HepG2 (cell line): ENCODE data around the gene LIFR. TPM values are rescaled to one million over a fixed set of nuclear protein-coding genes. Genes with fewer than 3 reads are reported as not detected.

Experiments
- ATAC-seq: fragments of 200-7000 bp; cut with Tn5 transposase; 3 replicates; pipeline ENCODE4 v1.9.1; 2020; ENCODE audit warnings: mild to moderate bottlenecking, moderate library complexity
- BruUV-seq: library from RNA; stranded (reverse); fragments of 400-500 nt; replicated peaks from 2 replicates; lab custom pipeline; 2021; lab: Mats Ljungman, UMichigan
- CTCF ChIA-PET: fragments of 300-600 bp; formaldehyde crosslinking; extraction: SDS; loops from one replicate; lab custom pipeline; 2021; ENCODE audit warnings: low total read pairs, inconsistent platforms, low intra/inter-chr PET ratio; lab: Yijun Ruan, JAX
- POLR2A ChIA-PET: fragments of 350-600 bp; sonication (Branson Sonifier 250); formaldehyde crosslinking; loops from one replicate; lab custom pipeline; 2020; ENCODE audit warnings: antibody characterized with exemption, inconsistent platforms; lab: Yijun Ruan, JAX
- DNase-seq: peaks from one replicate; pipeline ENCODE4 v3.0.0-alpha.2; 2015; ENCODE audit warnings: low spot score
- FAIRE-seq: peaks from 3 replicates; lab custom pipeline; 2011; peaks lifted over from hg19 to GRCh38; lab: Jason Lieb, UNC
- H2AFZ ChIP-seq: one replicate; pipeline ENCODE4 v1.6.1; 2011; ENCODE audit warnings: low read length, inconsistent platforms
- H3K27ac ChIP-seq: fragments of 300-600 bp; 3 replicates; pipeline ENCODE4 v1.8.0; 2011; ENCODE audit warnings: mixed run types, mild to moderate bottlenecking, mixed read lengths, low read length, inconsistent platforms; ENCODE audit not compliant: insufficient read depth; ENCODE audit errors: extremely low read length
- H3K27me3 ChIP-seq, 2 experiments: fragments of 200-600 bp in 1 of 2; 2 replicates in 1 of 2; 3 replicates in 1 of 2; pipeline versions ENCODE4 v1.6.0 to v1.8.0; 2011; ENCODE audit warnings: low read length in 2 of 2, mild to moderate bottlenecking in 2 of 2, moderate library complexity in 2 of 2, inconsistent platforms in 1 of 2; ENCODE audit not compliant: insufficient read depth in 2 of 2, control insufficient read depth in 1 of 2
- H3K36me3 ChIP-seq, 2 experiments: fragments of 200-600 bp in 1 of 2; replicated peaks in 1 of 2; 2 replicates in 1 of 2; 3 replicates in 1 of 2; pipeline versions ENCODE4 v1.5.1 to v1.8.0; 2011; ENCODE audit warnings: low read length in 2 of 2, inconsistent platforms in 1 of 2; ENCODE audit not compliant: insufficient read depth in 2 of 2, control insufficient read depth in 1 of 2
- H3K4me1 ChIP-seq: 2 replicates; pipeline ENCODE4 v1.5.1; 2012; ENCODE audit warnings: low read length, inconsistent platforms; ENCODE audit not compliant: insufficient read depth
- H3K4me2 ChIP-seq: 2 replicates; pipeline ENCODE4 v1.6.0; 2011; ENCODE audit warnings: low read depth, low read length, inconsistent platforms
- H3K4me3 ChIP-seq, 3 experiments: fragments of 200-600 bp in 1 of 3; sonication (generic), shearing (Covaris generic) in 1 of 3; replicated peaks in 1 of 3; 2 replicates each; pipeline ENCODE4 v1.5.1; 2011 to 2016; ENCODE audit warnings: low read length in 3 of 3, inconsistent platforms in 2 of 3, low read depth in 2 of 3, mild to moderate bottlenecking in 2 of 3, control low read depth in 1 of 3, mixed read lengths in 1 of 3; ENCODE audit not compliant: insufficient read depth in 1 of 3
- H3K79me2 ChIP-seq: one replicate; pipeline ENCODE4 v1.6.1; 2011; ENCODE audit warnings: low read length, inconsistent platforms; ENCODE audit not compliant: insufficient read depth
- H3K9ac ChIP-seq: 2 replicates; pipeline ENCODE4 v1.6.0; 2011; ENCODE audit warnings: mild to moderate bottlenecking, low read depth, low read length, inconsistent platforms; ENCODE audit not compliant: insufficient read depth
- H3K9me3 ChIP-seq: 2 replicates; pipeline ENCODE4 v1.5.1; 2012; ENCODE audit warnings: mild to moderate bottlenecking, low read length
- H4K20me1 ChIP-seq: 2 replicates; pipeline ENCODE4 v1.6.0; 2011; ENCODE audit warnings: inconsistent platforms, mild to moderate bottlenecking, low read length, moderate library complexity; ENCODE audit not compliant: insufficient read depth
- CEBPB ChIP-seq: IDR thresholded peaks from 2 replicates; pipeline ENCODE4 v1.6.1; 2011; ENCODE audit warnings: low read depth, low read length, improper control_type of control experiment, borderline replicate concordance
- CENPBD1 ChIP-seq: sonication (generic); formaldehyde crosslinking; IDR thresholded peaks from 2 replicates; pipeline ENCODE4 v1.8.0; 2022; ENCODE audit warnings: missing genetic modification reagents, low read depth, mild to moderate bottlenecking, borderline replicate concordance
- PBX3 ChIP-seq: sonication (generic); formaldehyde crosslinking; IDR thresholded peaks from 2 replicates; pipeline ENCODE4 v1.8.1; 2023; ENCODE audit warnings: missing genetic modification reagents, inconsistent platforms, borderline replicate concordance
- PPARG ChIP-seq: conservative IDR thresholded peaks from 2 replicates; pipeline ENCODE4 v1.6.1; 2016; ENCODE audit warnings: missing biosample characterization, missing genetic modification reagents
- SCMH1 ChIP-seq: sonication (generic); formaldehyde crosslinking; IDR thresholded peaks from 2 replicates; pipeline ENCODE4 v1.9.0; 2021; ENCODE audit warnings: missing genetic modification reagents, mild to moderate bottlenecking, borderline replicate concordance
- ZNF431 ChIP-seq: sonication (generic); formaldehyde crosslinking; IDR thresholded peaks from 2 replicates; pipeline ENCODE4 v1.9.0; 2022; ENCODE audit warnings: missing genetic modification reagents, low read depth, mild to moderate bottlenecking, borderline replicate concordance
- ZNF512B ChIP-seq: sonication (generic); formaldehyde crosslinking; IDR thresholded peaks from 2 replicates; pipeline ENCODE4 v1.5.1; 2020; ENCODE audit warnings: missing genetic modification reagents, mild to moderate bottlenecking, borderline replicate concordance
- ZNF572 ChIP-seq: sonication (generic); formaldehyde crosslinking; IDR thresholded peaks from 2 replicates; pipeline ENCODE4 v1.5.1; 2020; ENCODE audit warnings: mild to moderate bottlenecking, missing genetic modification reagents
- ZNF775 ChIP-seq: sonication (generic); formaldehyde crosslinking; IDR thresholded peaks from 2 replicates; pipeline ENCODE4 v1.4.0; 2020; ENCODE audit warnings: missing genetic modification reagents, mild to moderate bottlenecking, moderate library complexity, borderline replicate concordance
- ZNF839 ChIP-seq: sonication (generic); formaldehyde crosslinking; IDR thresholded peaks from 2 replicates; pipeline ENCODE4 v1.4.0; 2020; ENCODE audit warnings: missing genetic modification reagents, mild to moderate bottlenecking, borderline replicate concordance
- ZNF878 ChIP-seq: sonication (generic); formaldehyde crosslinking; IDR thresholded peaks from 2 replicates; pipeline ENCODE4 v1.8.1; 2023; ENCODE audit warnings: mild to moderate bottlenecking, missing genetic modification reagents, moderate library complexity
- WGBS: methylation state at CpG from one replicate; pipeline ENCODE4 v1.1.6; 2017; ENCODE audit warnings: low lambda C conversion rate; 5-methylcytosine and 5-hydroxymethylcytosine counted together
- in situ Hi-C: cut with HindIII; loops from 2 replicates; pipeline ENCODE4 v1.10.0; 2017; ENCODE audit warnings: low pct_unique_long_range_greater_than_20kb; ENCODE audit not compliant: extremely low pct_ligation_motif_present
- intact Hi-C: fragments of 100-400 bp; cut with micrococcal nuclease; formaldehyde crosslinking; loops from one replicate; pipeline ENCODE4 v1.10.0; 2022; ENCODE audit not compliant: unreplicated experiment
- polyA plus RNA-seq, 8 experiments: library from polyadenylated mRNA; depleted of rRNA in 3 of 8; stranded (reverse) in 7 of 8; unstranded in 1 of 8; fragments of >200 nt; fragmentation: Illumina TruSeq in 4 of 8; extraction: Trizol in 4 of 8; gene quantifications; 2 replicates each; pipeline versions ENCODE4 v1.2.1 to v1.2.3, GENCODE V29; 2011 to 2016; ENCODE audit warnings: low read depth in 4 of 8, missing spikeins in 1 of 8, mixed read lengths in 1 of 8; ENCODE audit not compliant: insufficient read depth in 1 of 8
- total RNA-seq, 5 experiments: library from RNA; depleted of rRNA; stranded (reverse); fragments of >200 nt; fragmentation: Illumina TruSeq; extraction: Trizol; gene quantifications; 2 replicates each; pipeline ENCODE4 v1.2.3, GENCODE V29; 2016; ENCODE audit warnings: low read depth in 1 of 5

Gene LIFR
- total and polyA plus RNA-seq, 2 of the 13 experiments (the other 11 are each of a cell fraction or from before 2014, with no cell fraction given) = 6.3 to 25.2 TPM

- TF ChIP-seq PBX3 = no peak
- TF ChIP-seq SCMH1 (CRISPR knock-in tag) = no peak
- no peak for TF ChIP-seq ZNF431
These were observed 18.3 kb downstream of the LIFR start (continued) for GRCh38 chr5:38538161-38538560.

- no peak overlapping the region for H3K9ac ChIP-seq
- no peaks in the 10 kb centered on the region for H3K9me3 ChIP-seq
- FAIRE-seq (no peak), ATAC-seq (no peak)
- peaks cover 87% of the 10 kb centered on the region for H3K4me1 ChIP-seq
- H3K4me3 ChIP-seq = no peak overlapping the region
- TF ChIP-seq ZNF775 = no peak
- peak; percentile 26; the same call in 1 of the 2 replicates for TF ChIP-seq CEBPB
- TF ChIP-seq PPARG (CRISPR knock-in tag) = no peak
- TF ChIP-seq ZNF572 (CRISPR knock-in tag) = no peak
- TF ChIP-seq ZNF878 (CRISPR knock-in tag) = no peak
- TF ChIP-seq ZNF839 (CRISPR knock-in tag) = no peak
- no peak for TF ChIP-seq CENPBD1 (CRISPR knock-in tag)
- no peak for TF ChIP-seq ZNF512B (CRISPR knock-in tag)
- TF ChIP-seq, all 625 proteins: peak for 1
- H2AFZ ChIP-seq = no peak overlapping the region
- peaks cover 84% of the 10 kb centered on the region for H3K79me2 ChIP-seq
- H3K4me2 ChIP-seq = no peak overlapping the region
- 97% methylated on average over 4 of the region's 4 CpGs for WGBS
- H4K20me1 ChIP-seq = no peaks in the 10 kb centered on the region
- no peak for DNase-seq
- no TSS peak for BruUV-seq
- CTCF ChIA-PET = no interaction called here
- in situ Hi-C loops = no loop called here
- no peak overlapping the region for H3K27ac ChIP-seq
- H3K36me3 ChIP-seq = no peaks in the 10 kb centered on the region
- POLR2A ChIA-PET = interaction anchor here (5.9 kb wide), 1 partner anchor 8 kb away, joined by 59 read pairs; no protein-coding TSS in a partner anchor
- H3K27me3 ChIP-seq = no peaks in the 10 kb centered on the region
- intact Hi-C loops = no loop called here
These were observed 18.9 kb downstream of the LIFR start for GRCh38 chr5:38537505-38537904.
